Stomach (tissue), 4 donors: ENCODE measurements around the gene MAP3K5.
A peak's percentile ranks its signal among the peaks of the same experiment; 100 is the strongest.

Source experiments
- CTCF ChIP-seq, 7 experiments: fragments of 450-650 bp in 4 of 7; fragments of 200-600 bp in 3 of 7; sonication (generic) in 3 of 7; IDR thresholded peaks; one replicate each; pipeline ENCODE4 v1.5.1; 2016 to 2019; ENCODE audit warnings: antibody characterized with exemption in 7 of 7, control low read depth in 2 of 7, mild to moderate bottlenecking in 1 of 7
- POLR2A ChIP-seq, 4 donors: fragments of 450-650 bp; IDR thresholded peaks; one replicate each; pipeline ENCODE4 v1.6.1; 2016; ENCODE audit warnings: antibody characterized with exemption in 4 of 4, control low read depth in 2 of 4, mild to moderate bottlenecking in 1 of 4, moderate library complexity in 1 of 4
- POLR2AphosphoS5 ChIP-seq, 3 donors: sonication (generic); formaldehyde crosslinking; IDR thresholded peaks; one replicate each; pipeline ENCODE4 v1.6.1; 2016; ENCODE audit warnings: antibody characterized with exemption in 3 of 3

- TF ChIP-seq CTCF (IDR thresholded peaks at IDR 0.05) (no peak), POLR2AphosphoS5 (IDR thresholded peaks at IDR 0.05) (peak in 2 of 3 donors; percentile 15 to 35), POLR2A (IDR thresholded peaks at IDR 0.05) (no peak)
Measured at GRCh38 chr6:136761227-136761922, 30.9 kb downstream of the MAP3K5 start.
